GM12874 (cell line): Measurements from ENCODE around the gene C1orf198.

Source experiments
- CTCF ChIP-seq: IDR thresholded peaks from 2 replicates; pipeline ENCODE4 v1.5.1; 2011; ENCODE audit warnings: low read depth, mild to moderate bottlenecking, control low read depth, low read length, moderate library complexity; ENCODE audit not compliant: insufficient read depth

C1orf198 gene

GRCh38 chr1:230822092-230822581, 46.2 kb downstream of the C1orf198 start:
- TF ChIP-seq CTCF: no peak

DNA sequence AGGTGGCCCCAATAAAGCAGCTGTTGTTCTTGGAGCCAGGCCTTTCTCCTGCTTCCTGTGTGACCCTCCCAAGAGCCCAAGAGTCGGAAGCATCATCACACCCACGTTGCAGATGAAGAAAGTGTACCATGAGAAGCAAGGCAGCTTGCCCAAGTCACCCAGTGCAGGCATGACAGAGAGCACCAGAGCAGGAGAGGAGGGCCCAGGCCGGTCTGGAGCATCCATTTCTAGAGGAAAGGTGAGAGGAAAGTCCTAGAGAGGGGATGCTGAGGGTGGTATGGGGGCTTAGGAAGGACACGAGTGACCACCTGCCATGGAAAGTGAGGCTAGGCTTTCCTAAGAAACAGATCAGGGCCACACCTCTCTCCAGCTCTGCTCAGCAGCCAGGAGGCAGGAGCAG, 47.0 kb downstream of the C1orf198 start:
- TF ChIP-seq CTCF: no peak

DNA sequence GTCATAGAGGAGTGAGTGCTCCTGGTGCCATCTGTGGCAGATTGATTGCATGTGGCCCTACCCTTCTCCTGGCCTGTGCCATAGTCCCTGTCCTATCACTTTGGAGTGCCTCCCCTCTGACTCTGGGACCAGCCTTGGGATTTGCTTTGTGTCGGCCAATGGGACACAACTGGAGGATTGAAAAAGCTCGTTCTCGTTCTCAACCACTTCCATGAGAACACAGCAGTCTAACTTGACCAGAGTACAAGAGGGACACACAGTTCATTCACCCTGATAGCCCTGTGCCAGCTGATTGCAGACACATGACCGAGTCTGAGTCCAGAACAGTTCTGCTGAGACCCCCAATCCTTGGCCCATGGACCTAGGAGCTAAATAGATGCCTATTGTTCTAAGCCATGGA, 47.8 kb downstream of the C1orf198 start:
- no peak for TF ChIP-seq CTCF

GRCh38 chr1:230819976-230820375, 48.3 kb downstream of the C1orf198 start:
- no peak for TF ChIP-seq CTCF

- no peak for TF ChIP-seq CTCF
Observed at GRCh38 chr1:230818901-230819300, 49.4 kb downstream of the C1orf198 start.

GRCh38 chr1:230818367-230818766, 50.0 kb downstream of the C1orf198 start:
- no peak for TF ChIP-seq CTCF

DNA sequence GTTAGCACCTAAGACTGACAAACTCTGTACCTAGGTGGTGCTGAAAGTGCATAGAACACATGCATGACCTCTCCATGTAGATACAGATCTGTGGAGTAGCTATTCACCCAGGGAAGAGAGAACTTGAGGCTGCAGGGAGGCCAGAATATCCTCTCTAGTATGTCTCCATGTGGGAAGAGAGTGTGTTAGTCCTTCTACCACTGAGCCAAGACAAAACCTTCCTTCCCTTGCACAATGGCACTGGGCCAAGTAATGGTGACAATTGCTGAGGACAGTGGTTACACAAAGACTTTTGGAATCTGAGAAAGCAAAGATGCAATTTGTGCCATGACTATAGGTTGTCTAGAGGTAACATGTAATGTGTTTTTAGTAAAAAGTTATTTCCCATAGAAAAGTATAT, 52.3 kb downstream of the C1orf198 start:
- TF ChIP-seq CTCF: no peak
